ENCODE measurements around the gene CBX4. TPM values are rescaled to one million over a fixed set of nuclear protein-coding genes. Genes with fewer than 3 reads are reported as not detected.

The CBX4 gene
- 20.6 TPM for total RNA-seq
- long read RNA-seq, transcript CBX4-201 (5 exons, 2,664 nt), result major isoform, 13 of 47 reads
- long read RNA-seq, partial matches to known transcripts, result 2 of 47 reads
- long read RNA-seq, other reads (novel, unspliced or antisense), result 32 of 47 reads

- peaks cover 40% of the 10 kb centered on the region for H3K27me3 ChIP-seq (ENCODE audit: low read depth)
- TF ChIP-seq CTCF (IDR thresholded peaks at IDR 0.05), result peak; percentile 81
- H3K36me3 ChIP-seq, result peaks cover 9% of the 10 kb centered on the region
- H3K4me3 ChIP-seq, result peak within 1 kb of the TSS; percentile 70
- H3K27ac ChIP-seq, result peak within 1 kb of the TSS; percentile 93
- peak; percentile 82 to 89 for ATAC-seq
- H3K9me3 ChIP-seq, result no peaks in the 10 kb centered on the region
- peak; percentile 97 for DNase-seq
- H3K4me1 ChIP-seq, result peaks cover 75% of the 10 kb centered on the region
- intact Hi-C loops (cut with DNase I), result no loop called here
Measured at GRCh38 chr17:79839356-79840268, at the start of gene CBX4. CBX4 (minus strand) TSS chr17:79839440; CDS start chr17:79839251, 189 bp downstream.

- H3K4me3 ChIP-seq, result no peak overlapping the region
- no peak for TF ChIP-seq CTCF (IDR thresholded peaks at IDR 0.05)
- DNase-seq, result no peak
- ATAC-seq, result no peak
- H3K4me1 ChIP-seq, result peaks cover 6% of the 10 kb centered on the region
- H3K36me3 ChIP-seq, result no peaks in the 10 kb centered on the region
- intact Hi-C loops (cut with DNase I), result no loop called here
- H3K27me3 ChIP-seq (ENCODE audit: low read depth), result peaks cover 11% of the 10 kb centered on the region
- H3K9me3 ChIP-seq, result no peaks in the 10 kb centered on the region
- H3K27ac ChIP-seq, result no peak overlapping the region
Measured at GRCh38 chr17:79888009-79888540, 48.8 kb upstream of the CBX4 start.

- DNase-seq, result no peak
- intact Hi-C loops (cut with DNase I), result no loop called here
Measured at GRCh38 chr17:79887451-79887991, 48.3 kb upstream of the CBX4 start.

GRCh38 chr17:79883202-79883601, 44.0 kb upstream of the CBX4 start:
- Histone ChIP-seq H3K27me3 (ENCODE audit: low read depth) (no peaks in the 10 kb centered on the region), H3K4me1 (no peaks in the 10 kb centered on the region), H3K27ac (no peak overlapping the region), H3K36me3 (no peaks in the 10 kb centered on the region), H3K4me3 (no peak overlapping the region), H3K9me3 (no peaks in the 10 kb centered on the region)
- intact Hi-C loops (cut with DNase I), result no loop called here
- TF ChIP-seq CTCF (IDR thresholded peaks at IDR 0.05), result no peak
- no peak for DNase-seq
- ATAC-seq, result no peak

More at GRCh38 chr17:79887451-79887991, 48.3 kb upstream of the CBX4 start:
- Histone ChIP-seq H3K9me3 (no peaks in the 10 kb centered on the region), H3K36me3 (no peaks in the 10 kb centered on the region), H3K4me1 (peaks cover 6% of the 10 kb centered on the region), H3K27me3 (ENCODE audit: low read depth) (peaks cover 11% of the 10 kb centered on the region), H3K27ac (no peak overlapping the region), H3K4me3 (no peak overlapping the region)
- ATAC-seq, result no peak
- TF ChIP-seq CTCF (IDR thresholded peaks at IDR 0.05), result no peak

GRCh38 chr17:79878329-79878947, 39.2 kb upstream of the CBX4 start:
- H3K36me3 ChIP-seq, result no peaks in the 10 kb centered on the region
- TF ChIP-seq CTCF (IDR thresholded peaks at IDR 0.05), result no peak
- H3K9me3 ChIP-seq, result no peaks in the 10 kb centered on the region
- no peak overlapping the region for H3K27ac ChIP-seq
- no peak overlapping the region for H3K4me3 ChIP-seq
- no peak for ATAC-seq
- DNase-seq, result no peak
- no peaks in the 10 kb centered on the region for H3K4me1 ChIP-seq
- intact Hi-C loops (cut with DNase I), result no loop called here
- H3K27me3 ChIP-seq (ENCODE audit: low read depth), result no peaks in the 10 kb centered on the region
